Pancreas (tissue), 10 donors: ENCODE results near the gene SENP7. TPM values are rescaled to one million over a fixed set of nuclear protein-coding genes. Genes with fewer than 3 reads are reported as not detected.

Source experiments
- ATAC-seq, 4 donors: fragments of 200-7000 bp; cut with Tn5 transposase; one replicate each; pipeline versions ENCODE4 v1.8.0 to v1.9.1; 2020; ENCODE audit warnings: mild to moderate bottlenecking in 4 of 4, moderate library complexity in 4 of 4
- DNase-seq, 6 donors: peaks; one replicate each; pipeline ENCODE4 v3.0.0-alpha.2; 2020
- FAIRE-seq: peaks from 2 replicates; lab custom pipeline; 2012; peaks lifted over from hg19 to GRCh38; lab: Jason Lieb, UNC
- H3K27ac ChIP-seq, 4 donors: fragments of 200-600 bp; sonication (generic); 1 replicate in 3 of 4; 2 replicates in 1 of 4; pipeline versions ENCODE4 v1.5.0 to v1.8.0; 2020
- H3K27me3 ChIP-seq, 4 donors: fragments of 200-600 bp; one replicate each; pipeline ENCODE4 v1.8.0; 2021
- H3K36me3 ChIP-seq, 3 donors: fragments of 200-600 bp; sonication (generic) in 1 of 3; one replicate each; pipeline versions ENCODE4 v1.5.0 to v1.8.0; 2020 to 2021
- H3K4me1 ChIP-seq, 3 donors: fragments of 200-600 bp; one replicate each; pipeline ENCODE4 v1.8.0; 2021
- H3K4me3 ChIP-seq, 4 donors: fragments of 200-600 bp; sonication (generic) in 2 of 4; one replicate each; pipeline versions ENCODE4 v1.5.0 to v1.8.0; 2020 to 2021
- H3K9me3 ChIP-seq, 4 donors: fragments of 200-600 bp; one replicate each; pipeline ENCODE4 v1.8.0; 2021
- CTCF ChIP-seq, 4 donors: fragments of 200-600 bp; sonication (generic) in 3 of 4; IDR thresholded peaks; one replicate each; pipeline versions ENCODE4 v1.5.0 to v1.8.0; 2021; ENCODE audit warnings: antibody characterized with exemption in 4 of 4
- WGBS, 2 donors: extraction: QIAGEN DNeasy Blood & Tissue Kit; methylation state at CpG; one replicate each; pipeline ENCODE4 v1.1.7; 2013; 5-methylcytosine and 5-hydroxymethylcytosine counted together
- intact Hi-C, 3 donors: fragments of 100-400 bp; cut with DNase I; formaldehyde crosslinking; loops; one replicate each; pipeline versions ENCODE4 v1.11.1 to v1.14.2; 2022
- polyA plus RNA-seq, 2 donors: library from polyadenylated mRNA; stranded (reverse); fragments of 200-250 nt; gene quantifications; one replicate each; pipeline ENCODE4 v1.2.3, GENCODE V29; 2013
- total RNA-seq, 6 donors: library from RNA; stranded (reverse); fragmentation: NEBNext Ultra II Directional in 4 of 6; extraction: Animal tissue kit (Norgen Biotek cat#: 25700) in 4 of 6; gene quantifications; one replicate each; pipeline versions ENCODE4 v1.2.1 to v1.2.4, GENCODE V29; 2021 to 2023
- donor health status: healthy with polysubstance abuse.
- donor health status: DM: no; HTN: no; CAD: no; lungs with moderate emphysema.
- donor health status: DM: no; HTN: no; CAD: no.
- donor health status: control.
- donor health status: control.
- donor health status: Bipolar disorder and iron deficiency.
- donor health status: DM: yes; HTN: yes; CAD: no.
- donor health status: DM: no; HTN: no; CAD: no.
- donor health status: DM: no; HTN: no; CAD: no.
- donor health status: DM: yes; HTN: yes; CAD: no.

Gene SENP7
- total and polyA plus RNA-seq, 8 donors: 5.7 to 13.7 (median 8.6) TPM

DNA sequence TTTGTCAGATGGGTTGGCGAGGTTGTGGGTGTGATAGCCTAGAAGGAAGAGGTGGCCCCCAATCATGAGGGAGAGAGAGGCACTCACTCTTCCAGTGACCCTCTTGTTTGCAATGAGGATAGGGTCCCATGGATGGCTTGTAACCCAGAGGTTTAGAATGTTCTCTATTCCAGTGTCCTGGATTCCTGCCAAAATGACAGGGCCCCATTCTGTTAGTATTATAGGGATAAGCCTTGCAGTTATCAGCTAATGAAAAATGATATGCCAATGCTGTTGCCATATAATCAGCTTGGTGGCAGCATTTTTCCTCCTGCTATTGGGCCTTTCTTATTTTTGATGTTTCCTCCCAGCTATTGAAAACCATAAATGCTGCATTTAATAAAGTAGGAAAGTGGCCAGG is 23.3 kb upstream of the SENP7 start:
- Histone ChIP-seq H3K4me1 (no peaks in the 10 kb centered on the region), H3K27ac (no peak overlapping the region), H3K36me3 (no peaks in the 10 kb centered on the region), H3K27me3 (no peaks in the 10 kb centered on the region), H3K4me3 (no peak overlapping the region), H3K9me3 (no peaks in the 10 kb centered on the region)
- WGBS, 2 donors: 82 to 85% methylated on average over 1 of the region's 1 CpG
- ATAC-seq (no peak), DNase-seq (no peak), FAIRE-seq (no peak)
- TF ChIP-seq CTCF (IDR thresholded peaks at IDR 0.05): no peak
- intact Hi-C loops: no loop called here

DNA sequence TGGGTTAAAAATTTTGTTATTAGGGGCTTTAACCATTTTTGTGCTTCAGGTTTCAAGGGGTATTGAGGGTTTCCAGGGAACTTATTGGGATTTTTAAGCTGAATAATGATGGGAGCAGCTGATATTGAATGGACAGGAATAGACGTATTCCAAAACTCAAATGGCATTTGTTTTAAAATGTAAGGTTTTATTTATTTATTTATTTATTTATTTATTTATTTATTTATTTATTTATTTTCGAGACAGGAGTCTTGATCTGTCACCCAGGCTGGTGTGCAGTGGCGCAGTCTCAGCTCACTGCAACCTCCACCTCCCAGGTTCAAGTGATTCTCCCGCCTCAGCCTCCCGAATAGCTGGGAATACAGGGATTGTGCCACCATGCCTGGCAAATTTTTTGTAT is 22.2 kb upstream of the SENP7 start:
- ATAC-seq (no peak), FAIRE-seq (no peak), DNase-seq (no peak)
- no peak overlapping the region for H3K4me3 ChIP-seq
- intact Hi-C loops: no loop called here
- H3K27ac ChIP-seq: no peak overlapping the region
- no peak for TF ChIP-seq CTCF (IDR thresholded peaks at IDR 0.05)
- no peaks in the 10 kb centered on the region for H3K4me1 ChIP-seq
- H3K27me3 ChIP-seq: no peaks in the 10 kb centered on the region
- 57 to 67% methylated on average over 5 of the region's 5 CpGs for WGBS, 2 donors
- no peaks in the 10 kb centered on the region for H3K36me3 ChIP-seq
- no peaks in the 10 kb centered on the region for H3K9me3 ChIP-seq

GRCh38 chr3:101533603-101533968 is 20.6 kb upstream of the SENP7 start:
- no peak for TF ChIP-seq CTCF (IDR thresholded peaks at IDR 0.05)

DNA sequence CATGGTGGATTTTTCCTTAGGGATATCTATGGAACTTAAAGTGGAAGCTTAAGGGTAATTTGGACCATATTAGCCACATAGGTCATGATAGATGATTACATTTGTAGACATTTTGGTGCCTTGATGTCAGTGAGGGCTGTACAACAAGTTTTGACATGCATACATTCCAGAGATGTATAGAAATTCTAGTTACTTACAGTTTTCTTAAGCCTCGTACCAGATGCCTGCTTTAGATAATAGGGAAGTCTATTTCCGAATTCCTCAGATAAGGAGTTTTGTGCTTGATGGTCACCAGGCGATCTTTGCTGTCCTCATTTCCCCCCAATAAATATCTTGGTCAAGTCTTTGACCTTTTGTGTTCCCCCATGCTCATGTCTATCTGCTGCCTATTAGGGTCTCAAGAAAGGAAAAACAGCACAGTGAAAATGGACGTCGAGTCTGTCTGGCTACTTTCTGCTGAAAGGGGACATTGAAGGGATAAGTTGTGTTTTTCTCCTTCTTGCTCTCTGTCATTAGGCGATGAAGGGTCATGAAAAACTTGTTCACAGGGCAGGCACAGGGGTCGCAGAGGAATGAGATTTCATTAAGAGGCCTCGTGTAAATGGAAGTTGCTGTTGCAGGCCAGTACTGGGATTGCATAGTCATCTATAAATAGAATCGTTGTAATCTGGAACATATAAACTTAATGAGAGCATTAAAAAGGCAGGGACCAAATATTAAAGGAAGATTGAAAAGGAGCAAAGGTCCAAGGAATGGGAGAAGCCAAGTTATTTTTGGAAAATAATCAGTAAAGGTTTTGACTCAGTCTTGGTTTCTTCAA is 20.0 kb upstream of the SENP7 start:
- intact Hi-C loops: no loop called here
- no peak overlapping the region for H3K4me3 ChIP-seq
- no peak for FAIRE-seq

More at GRCh38 chr3:101533603-101533968, 20.6 kb upstream of the SENP7 start:
- no peak for ATAC-seq
- FAIRE-seq: no peak
- Histone ChIP-seq H3K36me3 (no peaks in the 10 kb centered on the region), H3K4me3 (no peak overlapping the region), H3K27ac (no peak overlapping the region), H3K27me3 (no peaks in the 10 kb centered on the region), H3K4me1 (no peaks in the 10 kb centered on the region), H3K9me3 (no peaks in the 10 kb centered on the region)
- WGBS, 2 donors: 71 to 76% methylated on average over 1 of the region's 1 CpG
- intact Hi-C loops: no loop called here
- DNase-seq: no peak

More for the DNA sequence above, 20.0 kb upstream of the SENP7 start:
- Histone ChIP-seq H3K36me3 (no peaks in the 10 kb centered on the region), H3K4me1 (no peaks in the 10 kb centered on the region), H3K9me3 (no peaks in the 10 kb centered on the region), H3K27ac (no peak overlapping the region), H3K27me3 (no peaks in the 10 kb centered on the region)
- DNase-seq (no peak), ATAC-seq (no peak)
- TF ChIP-seq CTCF (IDR thresholded peaks at IDR 0.05): no peak
- WGBS, 2 donors: 48 to 66% methylated on average over 9 of the region's 9 CpGs
